Hepatocyte (in vitro differentiated cells): ENCODE results near the gene DDX20. TPM values are rescaled to one million over a fixed set of nuclear protein-coding genes. Genes with fewer than 3 reads are reported as not detected.

ENCODE experiments used
- DNase-seq: peaks from one replicate; pipeline ENCODE4 v3.0.0-alpha.2; 2016; ENCODE audit warnings: low spot score
- H2AFZ ChIP-seq: fragments of 200-600 bp; sonication (generic); 2 replicates; pipeline ENCODE4 v1.6.0; 2016; ENCODE audit warnings: antibody characterized with exemption, mild to moderate bottlenecking
- H3K27ac ChIP-seq: fragments of 200-600 bp; sonication (generic); 2 replicates; pipeline ENCODE4 v1.5.1; 2016; ENCODE audit warnings: mild to moderate bottlenecking
- H3K27me3 ChIP-seq: fragments of 200-600 bp; sonication (generic); 2 replicates; pipeline ENCODE4 v1.6.1; 2016
- H3K36me3 ChIP-seq: fragments of 200-600 bp; sonication (generic); replicated peaks from 2 replicates; pipeline ENCODE4 v1.5.1; 2016; ENCODE audit warnings: low read depth; ENCODE audit not compliant: insufficient read depth
- H3K4me1 ChIP-seq: fragments of 200-600 bp; sonication (generic); 2 replicates; pipeline ENCODE4 v1.5.1; 2016; ENCODE audit warnings: mild to moderate bottlenecking, moderate library complexity; ENCODE audit not compliant: insufficient read depth
- H3K4me2 ChIP-seq: fragments of 200-600 bp; sonication (generic); 2 replicates; pipeline ENCODE4 v1.6.0; 2016
- H3K4me3 ChIP-seq: fragments of 200-600 bp; sonication (generic); 2 replicates; pipeline ENCODE4 v1.5.1; 2016; ENCODE audit warnings: mild to moderate bottlenecking
- H3K79me2 ChIP-seq: fragments of 200-600 bp; sonication (generic); 2 replicates; pipeline ENCODE4 v1.6.0; 2017; ENCODE audit warnings: mild to moderate bottlenecking
- H3K9me2 ChIP-seq: fragments of 200-600 bp; sonication (generic); replicated peaks from 2 replicates; pipeline ENCODE4 v1.6.0; 2017; ENCODE audit warnings: mild to moderate bottlenecking; ENCODE audit not compliant: insufficient read depth
- H3K9me3 ChIP-seq: fragments of 200-600 bp; sonication (generic); 2 replicates; pipeline ENCODE4 v1.5.1; 2016; ENCODE audit warnings: low read depth, mild to moderate bottlenecking
- H4K20me1 ChIP-seq: fragments of 200-600 bp; sonication (generic); 2 replicates; pipeline ENCODE4 v1.6.0; 2016; ENCODE audit warnings: mild to moderate bottlenecking; ENCODE audit not compliant: insufficient read depth, poor library complexity, severe bottlenecking
- EZH2 ChIP-seq: fragments of 200-600 bp; sonication (generic); IDR thresholded peaks from 2 replicates; pipeline ENCODE4 v1.6.1; 2016; ENCODE audit warnings: antibody characterized with exemption, mild to moderate bottlenecking, borderline replicate concordance
- EZH2phosphoT487 ChIP-seq: fragments of 200-600 bp; sonication (generic); IDR thresholded peaks from one replicate; pipeline ENCODE4 v1.6.1; 2018; ENCODE audit warnings: antibody characterized with exemption, mild to moderate bottlenecking, low read depth, moderate library complexity; ENCODE audit not compliant: unreplicated experiment, severe bottlenecking
- WGBS: methylation state at CpG from one replicate; pipeline ENCODE4 v1.1.6; 2016; ENCODE audit warnings: low lambda C conversion rate; ENCODE audit errors: missing lambda C conversion rate; 5-methylcytosine and 5-hydroxymethylcytosine counted together
- polyA plus RNA-seq: library from polyadenylated mRNA; unstranded; fragments of >200 nt; fragmentation: Nextera tagmentation; extraction: Ambion mirVana; gene quantifications from 2 replicates; pipeline ENCODE4 v1.2.1, GENCODE V29; 2016
- small RNA-seq: library from RNA; depleted of rRNA; stranded (forward); fragments of <200 nt; gene quantifications from one replicate; pipeline ENCODE3, GENCODE V24; 2014
- total RNA-seq: library from RNA; depleted of rRNA; stranded (reverse); fragments of >200 nt; gene quantifications from 2 replicates; pipeline ENCODE4 v1.2.3, GENCODE V29; 2014
- TF ChIP-seq, protein P1 (sequence below): fragments of 200-600 bp; sonication (generic); IDR thresholded peaks from 2 replicates; pipeline ENCODE4 v1.5.1; 2016; ENCODE audit warnings: antibody characterized with exemption, mild to moderate bottlenecking; ENCODE audit not compliant: poor library complexity

DDX20 gene
- total and polyA plus RNA-seq, 2 experiments from 2014 or later: 6.7 to 19.4 TPM

GRCh38 chr1:111813440-111814304 lies 58.0 kb downstream of the DDX20 start:
- DNase-seq: no peak
- Histone ChIP-seq H3K9me3 (no peaks in the 10 kb centered on the region), H2AFZ (no peak overlapping the region), H3K4me3 (no peak overlapping the region), H3K36me3 (no peaks in the 10 kb centered on the region), H3K4me2 (no peak overlapping the region), H3K4me1 (no peaks in the 10 kb centered on the region), H4K20me1 (no peaks in the 10 kb centered on the region), H3K79me2 (no peaks in the 10 kb centered on the region), H3K9me2 (no peaks in the 10 kb centered on the region), H3K27ac (no peak overlapping the region), H3K27me3 (no peaks in the 10 kb centered on the region)
- WGBS: 64% methylated on average over 16 of the region's 16 CpGs
- TF ChIP-seq EZH2phosphoT487: no peak
- no peak for TF ChIP-seq EZH2
- TF ChIP-seq, protein P1, sequence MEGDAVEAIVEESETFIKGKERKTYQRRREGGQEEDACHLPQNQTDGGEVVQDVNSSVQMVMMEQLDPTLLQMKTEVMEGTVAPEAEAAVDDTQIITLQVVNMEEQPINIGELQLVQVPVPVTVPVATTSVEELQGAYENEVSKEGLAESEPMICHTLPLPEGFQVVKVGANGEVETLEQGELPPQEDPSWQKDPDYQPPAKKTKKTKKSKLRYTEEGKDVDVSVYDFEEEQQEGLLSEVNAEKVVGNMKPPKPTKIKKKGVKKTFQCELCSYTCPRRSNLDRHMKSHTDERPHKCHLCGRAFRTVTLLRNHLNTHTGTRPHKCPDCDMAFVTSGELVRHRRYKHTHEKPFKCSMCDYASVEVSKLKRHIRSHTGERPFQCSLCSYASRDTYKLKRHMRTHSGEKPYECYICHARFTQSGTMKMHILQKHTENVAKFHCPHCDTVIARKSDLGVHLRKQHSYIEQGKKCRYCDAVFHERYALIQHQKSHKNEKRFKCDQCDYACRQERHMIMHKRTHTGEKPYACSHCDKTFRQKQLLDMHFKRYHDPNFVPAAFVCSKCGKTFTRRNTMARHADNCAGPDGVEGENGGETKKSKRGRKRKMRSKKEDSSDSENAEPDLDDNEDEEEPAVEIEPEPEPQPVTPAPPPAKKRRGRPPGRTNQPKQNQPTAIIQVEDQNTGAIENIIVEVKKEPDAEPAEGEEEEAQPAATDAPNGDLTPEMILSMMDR: no peak

GRCh38 chr1:111814305-111814628 lies 58.6 kb downstream of the DDX20 start:
- WGBS: 97% methylated on average over 9 of the region's 9 CpGs
- H2AFZ ChIP-seq: no peak overlapping the region
- no peak for DNase-seq

DNA sequence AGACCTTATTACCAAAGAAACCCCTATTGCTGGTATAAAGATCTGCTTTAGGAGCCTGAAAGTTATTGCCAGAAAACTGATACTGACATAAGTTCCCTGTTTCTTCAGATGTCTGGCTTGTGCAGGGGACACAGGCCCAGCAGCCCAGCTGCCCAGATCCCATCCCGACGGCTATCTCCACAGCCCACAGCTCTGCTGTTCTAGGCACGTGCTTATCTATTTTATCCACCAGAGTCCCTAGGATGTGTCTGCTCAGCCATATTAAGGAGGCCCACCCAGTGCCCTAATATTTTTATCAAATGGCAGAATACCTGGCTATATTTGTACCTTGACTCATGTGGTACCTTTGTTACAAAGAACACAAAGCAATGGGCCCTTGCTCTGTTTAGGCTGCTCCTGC lies 58.9 kb downstream of the DDX20 start:
- Histone ChIP-seq H4K20me1 (no peaks in the 10 kb centered on the region), H3K4me3 (no peak overlapping the region), H2AFZ (no peak overlapping the region), H3K9me3 (no peaks in the 10 kb centered on the region), H3K27me3 (no peaks in the 10 kb centered on the region), H3K4me2 (no peak overlapping the region), H3K79me2 (no peaks in the 10 kb centered on the region), H3K36me3 (no peaks in the 10 kb centered on the region), H3K27ac (no peak overlapping the region), H3K9me2 (no peaks in the 10 kb centered on the region), H3K4me1 (no peaks in the 10 kb centered on the region)
- TF ChIP-seq, protein P1: no peak
- no peak for TF ChIP-seq EZH2phosphoT487
- no peak for TF ChIP-seq EZH2
- WGBS: 71% methylated on average over 3 of the region's 3 CpGs
- no peak for DNase-seq

More at GRCh38 chr1:111814305-111814628, 58.6 kb downstream of the DDX20 start:
- H3K36me3 ChIP-seq: no peaks in the 10 kb centered on the region
- H3K9me2 ChIP-seq: no peaks in the 10 kb centered on the region
- no peaks in the 10 kb centered on the region for H3K27me3 ChIP-seq
- no peaks in the 10 kb centered on the region for H3K9me3 ChIP-seq
- no peak overlapping the region for H3K4me3 ChIP-seq
- no peaks in the 10 kb centered on the region for H4K20me1 ChIP-seq
- H3K27ac ChIP-seq: no peak overlapping the region
- H3K79me2 ChIP-seq: no peaks in the 10 kb centered on the region
- H3K4me1 ChIP-seq: no peaks in the 10 kb centered on the region
- no peak for TF ChIP-seq EZH2phosphoT487
- TF ChIP-seq, protein P1: no peak
- H3K4me2 ChIP-seq: no peak overlapping the region

Small RNAs within 50 kb of the gene (small RNA-seq; reads per million reads assigned to genes)
- 0.28 reads per million for gene INKA2

Other genes starting within 250 kb of the DDX20 start
- 49.6 and 56.2 TPM in 2 replicates for gene RAP1A, start 136.1 kb upstream of the DDX20 start, total RNA-seq
- gene RAP1A, start 136.1 kb upstream of the DDX20 start, polyA plus RNA-seq: 34.2 and 48.8 TPM in 2 replicates
- 0.44 and 3.2 TPM in 2 replicates for gene INKA2, start 16.5 kb upstream of the DDX20 start, total RNA-seq
- gene INKA2, start 16.5 kb upstream of the DDX20 start, polyA plus RNA-seq: 1.8 and 3.4 TPM in 2 replicates
- gene KCND3, start 233.8 kb downstream of the DDX20 start, total RNA-seq: 2.4 and 2.7 TPM in 2 replicates
- gene KCND3, start 233.8 kb downstream of the DDX20 start, polyA plus RNA-seq: 1.1 and 1.4 TPM in 2 replicates